ENCODE data around the gene SIAH2. TPM values are rescaled to one million over a fixed set of nuclear protein-coding genes. Genes with fewer than 3 reads are reported as not detected.

SIAH2 gene
- total RNA-seq, 1 donor from 2014 or later, result 14.5 TPM

Other genes starting within 250 kb of the SIAH2 start
- 82.4 and 134 TPM in 2 replicates for gene SERP1, start 216.7 kb downstream of the SIAH2 start, total RNA-seq
- 117 and 221 TPM in 2 replicates for gene EIF2A, start 216.4 kb downstream of the SIAH2 start, total RNA-seq
- gene SELENOT, start 159.8 kb downstream of the SIAH2 start, total RNA-seq, result 44.9 and 88.7 TPM in 2 replicates
- gene ERICH6, start 59.2 kb downstream of the SIAH2 start, total RNA-seq, result not detected in 2 replicates
- not detected in 2 replicates for gene MINDY4B, start 142.3 kb upstream of the SIAH2 start, total RNA-seq
- not detected in 2 replicates for gene CLRN1, start 209.6 kb upstream of the SIAH2 start, total RNA-seq

Measured in lung microvascular endothelial cell (primary cell).